GM15510 (cell line): ENCODE data around the gene RARA.

Experiments used
- POLR2A ChIP-seq: IDR thresholded peaks from 3 replicates; pipeline ENCODE4 v1.6.1; 2011; ENCODE audit warnings: borderline replicate concordance; ENCODE audit not compliant: insufficient read length; ENCODE audit errors: extremely low read depth

RARA gene

DNA sequence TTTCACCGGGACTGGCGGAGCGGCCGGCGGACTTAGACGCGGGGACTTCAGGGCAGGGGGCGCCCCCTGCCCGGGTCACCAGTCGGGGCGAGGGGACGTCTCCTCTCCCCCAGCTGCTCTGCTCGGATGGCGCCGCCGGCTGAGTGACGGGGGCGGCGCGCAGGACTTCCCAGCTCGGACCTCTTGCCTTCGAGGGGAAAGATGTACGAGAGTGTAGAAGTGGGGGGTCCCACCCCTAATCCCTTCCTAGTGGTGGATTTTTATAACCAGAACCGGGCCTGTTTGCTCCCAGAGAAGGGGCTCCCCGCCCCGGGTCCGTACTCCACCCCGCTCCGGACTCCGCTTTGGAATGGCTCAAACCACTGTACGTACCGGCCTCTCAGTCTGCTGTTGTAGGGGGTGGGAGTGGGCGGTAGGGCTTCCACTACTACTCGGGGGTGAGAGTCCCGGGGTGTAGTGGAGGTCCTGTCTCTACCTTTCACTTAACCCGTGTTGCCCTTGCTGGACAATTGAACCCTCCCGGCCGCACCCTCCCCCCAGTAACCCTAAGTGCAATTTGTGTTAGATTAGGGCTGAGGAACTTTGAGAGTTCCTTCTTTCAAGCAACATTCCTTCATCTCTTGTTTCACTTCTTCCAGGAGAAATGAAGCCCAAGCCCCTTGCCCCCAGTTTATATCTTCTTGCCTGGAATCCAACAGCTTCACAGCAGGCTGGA, 33.7 kb downstream of the RARA start:
- TF ChIP-seq POLR2A = no peak

DNA sequence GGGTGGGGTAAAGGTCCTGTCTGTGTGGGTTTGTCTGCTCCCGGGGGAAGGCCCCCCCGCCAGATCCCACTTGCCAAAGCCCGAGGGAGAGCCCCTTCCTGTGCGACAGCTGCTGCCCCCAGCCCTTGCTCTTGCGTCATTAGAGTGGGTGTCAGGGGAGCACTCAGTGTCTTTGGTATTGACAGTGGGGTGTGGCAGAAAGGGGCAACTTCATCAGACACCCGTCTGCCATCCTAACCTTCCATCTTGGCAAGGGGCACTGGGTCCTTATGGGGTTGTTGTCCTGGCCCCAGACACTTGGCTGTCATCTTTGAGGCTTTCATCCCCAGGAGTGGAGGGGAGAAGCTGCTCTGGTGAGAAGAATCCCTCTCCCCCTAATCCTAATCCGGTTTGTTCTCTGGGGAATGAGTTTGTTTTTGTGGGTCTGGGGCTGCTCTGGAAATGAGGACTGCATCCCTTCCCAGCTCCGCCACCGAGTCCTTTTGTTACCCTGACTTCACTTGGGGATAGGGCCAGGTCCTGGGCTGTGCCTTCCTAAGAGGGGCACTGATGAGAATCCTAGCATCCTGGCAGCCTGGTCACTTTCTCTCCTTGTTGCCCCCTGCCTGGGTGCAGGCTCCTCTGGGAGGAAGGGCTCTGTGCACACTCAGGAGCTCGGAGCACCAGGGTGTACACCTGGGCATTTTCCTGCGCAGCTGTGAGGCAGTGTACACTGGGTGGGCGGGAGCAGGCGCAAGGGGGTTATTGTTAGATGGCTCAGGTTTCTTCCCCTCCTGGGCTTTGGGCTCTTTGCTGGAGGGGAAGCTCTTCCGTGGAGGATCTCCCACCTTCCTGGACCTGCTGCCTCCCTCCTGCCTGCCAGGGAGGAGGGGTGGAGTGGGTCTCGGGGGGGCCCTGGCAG, 34.5 kb downstream of the RARA start:
- TF ChIP-seq POLR2A = no peak

- no peak for TF ChIP-seq POLR2A
Observed at GRCh38 chr17:40344421-40345160, 35.6 kb downstream of the RARA start.

GRCh38 chr17:40345161-40345993, 36.4 kb downstream of the RARA start:
- no peak for TF ChIP-seq POLR2A

DNA sequence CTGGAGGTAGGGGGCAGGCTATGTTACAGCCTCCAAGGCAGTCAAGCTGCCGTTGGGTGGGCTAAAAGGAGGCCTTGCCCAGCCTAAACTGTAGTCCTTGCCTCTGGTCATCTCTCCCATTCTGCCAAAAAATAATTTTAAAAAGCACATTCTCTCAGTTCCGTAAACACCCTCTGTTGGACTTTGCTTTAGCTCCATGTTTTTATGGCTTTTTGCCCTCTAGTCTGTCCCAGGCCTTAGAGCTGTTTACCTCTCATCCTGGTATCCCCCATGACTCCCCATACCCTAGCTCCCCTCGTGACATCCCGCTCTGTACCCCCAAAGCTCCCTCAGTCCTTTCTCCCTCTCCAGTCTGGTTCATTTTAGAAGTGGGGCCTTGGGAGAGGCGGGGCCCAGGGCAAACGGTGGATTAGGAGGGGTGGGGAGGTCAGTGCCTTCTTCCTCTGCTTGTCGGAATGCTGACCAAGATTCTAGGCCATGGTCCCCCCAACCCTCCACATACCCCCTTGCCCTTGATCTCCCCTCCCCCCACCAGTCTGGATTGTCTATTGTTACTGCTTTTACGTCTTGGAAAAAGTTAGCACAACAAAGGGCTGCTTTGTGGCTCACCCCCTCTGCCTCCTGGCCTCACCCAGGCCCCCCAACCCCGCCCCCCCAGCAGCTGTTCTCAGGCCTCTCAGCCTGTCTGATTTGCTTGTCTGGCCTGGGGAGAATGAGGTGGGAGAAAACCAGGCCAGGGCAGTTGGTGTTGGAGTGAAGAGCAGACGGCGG, 37.2 kb downstream of the RARA start:
- TF ChIP-seq POLR2A = no peak

DNA sequence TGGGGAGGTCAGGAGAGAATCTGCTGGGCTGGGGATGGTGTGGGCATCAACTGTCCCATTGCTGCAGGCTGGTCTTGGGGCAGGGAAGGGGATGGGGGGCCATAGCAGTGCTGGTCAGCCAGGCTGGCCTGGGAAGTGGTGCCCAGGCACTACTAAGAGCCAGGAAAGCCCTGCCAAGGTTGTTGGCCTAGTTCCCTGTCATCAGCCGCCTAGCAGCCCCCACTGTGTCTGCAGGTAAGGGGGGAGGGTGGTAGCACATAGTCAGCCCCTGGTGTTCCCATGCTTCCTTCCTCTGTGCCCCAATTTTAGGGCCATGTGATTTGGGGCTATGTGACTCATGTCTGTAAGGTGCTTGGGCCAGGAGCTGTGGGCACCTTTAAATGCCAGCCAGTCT, 37.8 kb downstream of the RARA start:
- TF ChIP-seq POLR2A = no peak

GRCh38 chr17:40347319-40348135, 38.5 kb downstream of the RARA start:
- TF ChIP-seq POLR2A = no peak

- no peak for TF ChIP-seq POLR2A
Observed at GRCh38 chr17:40348136-40348504, 39.1 kb downstream of the RARA start.

GRCh38 chr17:40348562-40349476, 39.8 kb downstream of the RARA start:
- TF ChIP-seq POLR2A = no peak

DNA sequence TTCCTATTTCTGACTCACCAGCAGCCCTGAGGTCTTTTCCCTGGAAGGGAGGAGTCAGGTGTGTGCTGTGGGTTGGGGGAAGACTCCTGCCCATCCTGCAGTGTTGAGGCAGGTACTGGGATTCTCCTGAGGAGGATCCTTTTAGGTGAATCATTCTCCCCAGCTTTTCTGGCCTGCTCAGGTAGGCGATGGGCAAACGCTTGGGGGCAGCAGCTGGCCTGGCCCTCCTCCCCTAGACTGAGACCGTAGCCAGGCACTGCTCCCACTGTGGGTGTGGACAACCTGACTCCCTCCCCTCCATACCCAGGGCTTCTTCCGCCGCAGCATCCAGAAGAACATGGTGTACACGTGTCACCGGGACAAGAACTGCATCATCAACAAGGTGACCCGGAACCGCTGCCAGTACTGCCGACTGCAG, 40.5 kb downstream of the RARA start:
- TF ChIP-seq POLR2A = no peak

DNA sequence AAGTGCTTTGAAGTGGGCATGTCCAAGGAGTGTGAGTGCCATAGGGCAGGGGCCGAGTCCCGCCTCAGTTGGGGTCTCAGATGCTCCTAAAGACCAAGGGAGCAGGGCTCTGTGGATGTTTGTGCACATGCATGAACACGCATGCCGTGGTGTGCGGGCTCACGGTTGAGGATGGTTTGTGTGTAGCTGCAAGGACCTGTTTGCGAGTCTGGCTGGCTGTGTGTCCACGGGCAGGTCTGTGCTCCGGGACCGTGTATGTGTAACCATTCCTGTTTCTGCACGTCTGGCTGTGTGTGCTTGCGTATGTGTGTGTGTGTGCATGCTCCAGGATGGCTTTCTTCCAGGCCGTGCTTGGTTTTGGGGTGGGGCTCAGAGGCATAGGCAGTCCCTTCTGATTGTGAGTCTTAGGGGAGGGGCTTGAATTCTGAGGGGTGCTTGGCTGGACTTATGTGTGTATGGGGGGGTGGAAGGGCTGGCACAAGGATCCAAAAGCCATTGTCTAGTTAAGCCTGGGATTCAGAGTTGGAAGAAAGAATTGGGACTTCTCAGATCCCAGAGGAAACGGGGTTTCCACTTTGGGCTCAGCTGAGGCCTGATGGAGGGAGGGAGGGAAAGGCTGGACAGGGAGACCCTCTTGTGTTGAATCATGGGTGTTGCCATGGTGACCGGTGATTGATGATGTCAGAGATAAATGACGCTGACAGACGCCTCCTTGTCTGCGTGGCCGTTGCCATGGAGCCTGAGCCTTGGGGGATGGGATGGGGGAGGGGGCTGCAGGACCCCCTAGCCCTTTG, 41.1 kb downstream of the RARA start:
- no peak for TF ChIP-seq POLR2A
